Measurements from ENCODE around the gene ETV6.
"Not testable (repeated sequence)": the region's sequence is repeated elsewhere in the genome, so short reads cannot be mapped to it uniquely, and the experiment has no call there.

DNA sequence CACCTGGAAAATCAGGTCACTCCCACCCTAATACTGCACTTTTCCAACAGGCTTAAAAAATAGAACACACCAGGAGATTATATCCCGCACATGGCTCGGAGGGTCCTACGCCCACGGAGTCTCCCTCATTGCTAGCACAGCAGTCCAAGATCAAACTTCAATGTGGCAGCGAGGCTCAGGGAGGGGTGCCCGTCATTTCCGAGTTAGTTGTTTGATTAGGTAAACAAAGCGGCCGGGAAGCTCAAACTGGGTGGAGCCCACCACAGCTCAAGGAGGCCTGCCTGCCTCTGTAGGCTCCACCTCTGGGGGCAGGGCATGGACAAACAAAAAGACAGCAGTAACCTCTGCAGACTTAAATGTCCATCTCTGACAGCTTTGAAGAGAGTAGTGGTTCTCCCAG is 259.9 kb downstream of the ETV6 start:
- not testable (repeated sequence) for TF ChIP-seq CTCF, POLR2A, POLR2AphosphoS5 (IDR thresholded peaks at IDR 0.05)
